Gastroesophageal sphincter (tissue), 4 donors: ENCODE results near the gene PXDN. TPM values are rescaled to one million over a fixed set of nuclear protein-coding genes. Genes with fewer than 3 reads are reported as not detected.

Experiments used
- ATAC-seq: fragments of 150-250 bp; one replicate; pipeline ENCODE4 v1.9.1; 2016; ENCODE audit warnings: mild to moderate bottlenecking, moderate library complexity
- H3K27ac ChIP-seq, 4 donors: fragments of 200-600 bp; sonication (generic) in 3 of 4; 1 replicate in 3 of 4; 2 replicates in 1 of 4; pipeline ENCODE4 v1.5.1; 2016 to 2019
- H3K27me3 ChIP-seq: fragments of 200-600 bp; sonication (generic); one replicate; pipeline ENCODE4 v1.5.1; 2019
- H3K36me3 ChIP-seq, 2 donors: fragments of 200-600 bp; sonication (generic); one replicate each; pipeline ENCODE4 v1.5.1; 2019; ENCODE audit warnings: control low read depth in 1 of 2
- H3K4me1 ChIP-seq, 3 donors: fragments of 200-600 bp; sonication (generic); 1 replicate in 2 of 3; 2 replicates in 1 of 3; pipeline ENCODE4 v1.5.1; 2016 to 2019; ENCODE audit warnings: control low read depth in 2 of 3
- H3K4me3 ChIP-seq, 2 donors: fragments of 200-600 bp; sonication (generic); one replicate each; pipeline ENCODE4 v1.5.1; 2019; ENCODE audit warnings: mild to moderate bottlenecking in 1 of 2, moderate library complexity in 1 of 2
- H3K9me3 ChIP-seq, 3 donors: fragments of 200-600 bp; sonication (generic); one replicate each; pipeline ENCODE4 v1.5.1; 2017 to 2019; ENCODE audit warnings: control low read depth in 2 of 3
- EP300 ChIP-seq: sonication (generic); formaldehyde crosslinking; IDR thresholded peaks from one replicate; pipeline ENCODE4 v1.6.1; 2017; ENCODE audit warnings: antibody characterized with exemption, mild to moderate bottlenecking
- POLR2A ChIP-seq, 2 donors: fragments of 450-650 bp; IDR thresholded peaks; one replicate each; pipeline ENCODE4 v1.6.1; 2017; ENCODE audit warnings: antibody characterized with exemption in 2 of 2, mild to moderate bottlenecking in 2 of 2, moderate library complexity in 1 of 2
- POLR2AphosphoS5 ChIP-seq: sonication (generic); formaldehyde crosslinking; IDR thresholded peaks from one replicate; pipeline ENCODE4 v1.6.1; 2017; ENCODE audit warnings: antibody characterized with exemption
- WGBS, 2 donors: methylation state at CpG; one replicate each; pipeline ENCODE4 v1.1.5; 2018; ENCODE audit warnings: low coverage in 1 of 2; 5-methylcytosine and 5-hydroxymethylcytosine counted together
- total RNA-seq, 4 donors: library from RNA; depleted of rRNA; stranded (reverse); fragments of >200 nt; gene quantifications; one replicate each; pipeline ENCODE4 v1.1.0, GENCODE V29; 2016
- TF ChIP-seq, protein P1 (sequence below), 4 experiments: fragments of 200-600 bp in 2 of 4; fragments of 450-650 bp in 2 of 4; sonication (generic) in 1 of 4; IDR thresholded peaks; one replicate each; pipeline ENCODE4 v1.5.1; 2017 to 2019; ENCODE audit warnings: antibody characterized with exemption in 4 of 4, mild to moderate bottlenecking in 2 of 4, moderate library complexity in 2 of 4

The PXDN gene
- total RNA-seq, 4 donors from 2014 or later = 19.9 to 95.9 (median 60.9) TPM

DNA sequence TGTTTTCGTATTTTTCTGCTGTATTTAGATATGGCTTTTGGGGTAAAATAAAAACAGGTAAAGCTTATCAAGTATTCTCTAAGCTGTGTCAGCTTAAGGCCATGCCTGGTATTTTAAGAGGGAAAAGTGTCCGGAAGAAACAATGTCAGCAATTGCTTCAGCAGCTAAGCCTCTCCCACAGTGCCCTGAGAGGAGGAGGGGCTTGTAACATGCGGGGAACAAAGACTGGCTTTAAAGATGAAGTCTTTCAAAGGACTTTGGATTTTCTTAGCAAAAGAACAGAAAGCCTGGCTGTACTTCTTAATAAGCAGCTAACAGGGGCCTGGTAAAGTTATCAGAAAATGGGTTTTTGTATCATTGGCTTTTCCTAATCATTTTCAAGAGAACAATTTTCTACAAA lies 102.8 kb downstream of the PXDN start:
- H3K4me1 ChIP-seq = peaks cover 0 to 34% (median 5%) of the 10 kb centered on the region in 3 donors
- ATAC-seq = no peak
- WGBS, 2 donors = 49 to 62% methylated on average over 3 of the region's 3 CpGs
- H3K4me3 ChIP-seq = no peak overlapping the region
- H3K27ac ChIP-seq = peak overlapping the region in 3 of 4 donors; percentile 67 to 81 (median 72)
- TF ChIP-seq EP300 = no peak
- no peak for TF ChIP-seq POLR2A (IDR thresholded peaks at IDR 0.05)
- no peak for TF ChIP-seq POLR2AphosphoS5
- TF ChIP-seq, protein P1, sequence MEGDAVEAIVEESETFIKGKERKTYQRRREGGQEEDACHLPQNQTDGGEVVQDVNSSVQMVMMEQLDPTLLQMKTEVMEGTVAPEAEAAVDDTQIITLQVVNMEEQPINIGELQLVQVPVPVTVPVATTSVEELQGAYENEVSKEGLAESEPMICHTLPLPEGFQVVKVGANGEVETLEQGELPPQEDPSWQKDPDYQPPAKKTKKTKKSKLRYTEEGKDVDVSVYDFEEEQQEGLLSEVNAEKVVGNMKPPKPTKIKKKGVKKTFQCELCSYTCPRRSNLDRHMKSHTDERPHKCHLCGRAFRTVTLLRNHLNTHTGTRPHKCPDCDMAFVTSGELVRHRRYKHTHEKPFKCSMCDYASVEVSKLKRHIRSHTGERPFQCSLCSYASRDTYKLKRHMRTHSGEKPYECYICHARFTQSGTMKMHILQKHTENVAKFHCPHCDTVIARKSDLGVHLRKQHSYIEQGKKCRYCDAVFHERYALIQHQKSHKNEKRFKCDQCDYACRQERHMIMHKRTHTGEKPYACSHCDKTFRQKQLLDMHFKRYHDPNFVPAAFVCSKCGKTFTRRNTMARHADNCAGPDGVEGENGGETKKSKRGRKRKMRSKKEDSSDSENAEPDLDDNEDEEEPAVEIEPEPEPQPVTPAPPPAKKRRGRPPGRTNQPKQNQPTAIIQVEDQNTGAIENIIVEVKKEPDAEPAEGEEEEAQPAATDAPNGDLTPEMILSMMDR (IDR thresholded peaks at IDR 0.05) = no peak
- H3K9me3 ChIP-seq = no peaks in the 10 kb centered on the region
- H3K36me3 ChIP-seq = peaks cover 0 to 73% of the 10 kb centered on the region in 2 donors
- no peaks in the 10 kb centered on the region for H3K27me3 ChIP-seq

DNA sequence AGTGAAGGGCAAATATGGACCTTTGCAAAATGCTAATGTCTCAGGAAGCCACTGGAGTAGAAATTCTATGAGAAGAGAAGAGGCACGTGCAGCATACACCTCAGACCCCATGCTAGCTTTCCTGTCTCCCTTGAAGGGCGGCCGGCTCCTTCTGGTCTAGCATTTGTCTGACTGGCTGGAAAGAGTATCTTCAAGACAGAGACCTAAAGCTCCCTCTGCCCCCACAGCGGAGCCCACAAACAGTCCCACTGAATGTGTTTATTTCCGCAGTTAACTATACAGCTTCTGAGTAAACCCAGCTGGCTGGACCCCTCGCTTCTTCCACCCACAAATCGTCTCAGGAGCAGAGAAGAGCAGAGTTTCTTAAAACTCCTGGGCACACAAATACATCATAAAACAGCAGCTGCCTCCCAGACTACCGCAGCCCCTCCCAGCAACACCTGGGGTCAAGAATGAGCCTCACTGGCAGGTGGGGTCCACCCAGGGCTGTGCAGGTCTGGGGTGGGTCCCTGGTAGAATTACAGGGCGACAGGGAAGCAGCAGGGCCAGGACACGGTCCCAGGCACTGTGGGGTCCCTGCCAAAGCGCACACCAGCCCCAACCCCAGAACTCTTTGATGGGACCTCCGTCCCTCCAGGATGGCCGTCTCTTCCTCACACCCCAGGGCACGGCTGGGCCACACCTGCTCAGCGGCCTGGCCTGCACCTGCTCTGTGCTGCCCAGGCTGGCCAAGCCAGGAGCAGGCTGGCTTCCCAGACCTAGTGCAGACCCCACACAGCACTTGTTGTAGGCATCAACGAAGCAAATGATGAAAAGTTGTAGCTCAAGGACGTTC lies 103.8 kb downstream of the PXDN start:
- Histone ChIP-seq H3K27me3 (no peaks in the 10 kb centered on the region), H3K27ac (peak overlapping the region in 1 of 4 donors; percentile 81), H3K4me3 (no peak overlapping the region), H3K9me3 (no peaks in the 10 kb centered on the region), H3K4me1 (peaks cover 0 to 26% (median 5%) of the 10 kb centered on the region in 3 donors), H3K36me3 (peaks cover 0 to 75% of the 10 kb centered on the region in 2 donors)
- TF ChIP-seq, protein P1 (IDR thresholded peaks at IDR 0.05) = no peak
- TF ChIP-seq POLR2AphosphoS5 (no peak), EP300 (no peak), POLR2A (IDR thresholded peaks at IDR 0.05) (no peak)
- WGBS, 2 donors = 89 to 96% methylated on average over 7 to 10 of the region's 17 CpGs
- ATAC-seq = no peak

DNA sequence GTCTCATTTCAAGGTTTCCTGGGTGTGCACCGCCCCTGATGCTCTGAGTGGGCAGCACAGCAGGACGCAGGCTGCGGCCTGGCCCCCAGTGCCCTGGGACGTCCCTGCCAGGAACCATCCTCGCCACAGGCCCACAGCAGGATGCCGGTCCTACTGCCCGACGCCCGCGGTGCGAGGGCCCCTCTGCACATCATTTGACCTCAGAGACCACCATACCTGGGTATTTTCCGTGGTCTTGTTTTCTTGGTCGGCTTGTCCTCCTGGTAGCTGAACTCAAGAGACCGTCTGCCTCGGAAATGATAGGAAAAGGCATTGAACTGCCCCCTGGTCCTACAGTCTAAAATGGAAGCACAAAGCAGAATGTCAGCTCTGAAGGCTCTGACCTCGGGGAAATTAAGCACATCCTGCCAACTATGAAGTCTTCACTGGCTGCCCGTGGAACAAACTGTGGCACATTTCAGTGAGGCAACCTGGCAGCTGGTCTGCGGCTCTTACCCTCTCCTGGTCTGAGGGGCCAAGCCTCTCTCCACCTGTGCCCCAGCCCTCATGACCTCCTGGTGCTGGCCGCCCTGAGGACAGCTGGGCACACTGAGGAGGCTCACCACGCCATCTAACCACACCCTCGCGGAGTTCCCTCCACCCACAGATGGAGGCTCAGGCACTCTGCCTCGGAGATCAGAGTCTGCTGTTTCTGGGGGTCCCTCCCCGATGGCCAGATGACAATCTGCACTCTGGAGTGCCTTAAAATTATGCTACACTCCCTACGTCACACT lies 105.0 kb downstream of the PXDN start:
- WGBS, 2 donors = 93 to 96% methylated on average over 6 to 12 of the region's 25 CpGs
- Histone ChIP-seq H3K4me3 (no peak overlapping the region), H3K36me3 (peaks cover 0 to 82% of the 10 kb centered on the region in 2 donors)

DNA sequence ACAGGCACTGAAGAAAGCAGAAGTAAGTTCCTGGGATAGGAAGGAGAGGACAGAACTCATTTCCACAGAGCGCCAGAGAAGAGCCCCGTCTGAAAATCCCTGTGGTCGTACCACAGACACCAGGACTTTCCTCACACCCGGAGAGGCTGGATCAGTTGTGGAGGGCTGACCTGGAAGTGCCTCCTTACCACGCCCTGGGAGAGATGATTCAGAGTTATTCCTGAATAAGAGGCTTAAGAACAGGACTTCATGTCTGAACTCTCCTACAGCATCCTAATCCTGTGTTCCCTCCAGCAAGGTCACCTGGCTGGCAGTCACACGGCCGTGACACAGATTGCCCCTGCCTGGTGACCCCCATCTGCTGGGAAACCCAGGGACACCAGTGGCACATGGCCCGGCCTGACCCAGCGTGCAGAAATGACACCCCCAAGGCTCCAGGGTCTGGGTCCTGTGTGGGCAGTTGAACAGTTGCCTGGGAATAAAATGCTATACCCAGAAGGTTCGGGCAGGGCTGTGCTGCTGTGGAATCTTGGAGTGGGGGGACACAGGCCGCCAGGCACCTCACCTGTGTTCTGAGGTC lies 105.9 kb downstream of the PXDN start:
- whole genome bisulfite sequencing, 2 donors = 56 to 100% methylated on average over 1 to 5 of the region's 11 CpGs
- Histone ChIP-seq H3K36me3 (peaks cover 0 to 83% of the 10 kb centered on the region in 2 donors), H3K4me3 (no peak overlapping the region), H3K4me1 (peaks cover 0 to 25% (median 5%) of the 10 kb centered on the region in 3 donors), H3K9me3 (no peaks in the 10 kb centered on the region), H3K27me3 (no peaks in the 10 kb centered on the region), H3K27ac (no peak overlapping the region)
- no peak for ATAC-seq
- no peak for TF ChIP-seq POLR2AphosphoS5
- no peak for TF ChIP-seq EP300
- TF ChIP-seq POLR2A (IDR thresholded peaks at IDR 0.05) = no peak
- TF ChIP-seq, protein P1 (IDR thresholded peaks at IDR 0.05) = no peak

More for the DNA sequence above, 105.0 kb downstream of the PXDN start:
- Histone ChIP-seq H3K9me3 (no peaks in the 10 kb centered on the region), H3K27ac (no peak overlapping the region), H3K4me1 (peaks cover 0 to 26% (median 5%) of the 10 kb centered on the region in 3 donors), H3K27me3 (no peaks in the 10 kb centered on the region)
- TF ChIP-seq, protein P1 (IDR thresholded peaks at IDR 0.05) = no peak
- TF ChIP-seq POLR2A (IDR thresholded peaks at IDR 0.05) = no peak
- TF ChIP-seq POLR2AphosphoS5 = no peak
- no peak for TF ChIP-seq EP300
- ATAC-seq = no peak
